Left cardiac atrium (tissue), 4 donors: ENCODE measurements around the gene C9orf40. TPM values are rescaled to one million over a fixed set of nuclear protein-coding genes. Genes with fewer than 3 reads are reported as not detected.
A peak's percentile ranks its signal among the peaks of the same experiment; 100 is the strongest.

Experiments used
- ATAC-seq, 2 donors: fragments of 200-7000 bp; cut with Tn5 transposase; one replicate each; pipeline ENCODE4 v1.9.1; 2020; ENCODE audit warnings: mild to moderate bottlenecking in 2 of 2, moderate library complexity in 2 of 2
- DNase-seq: peaks from one replicate; pipeline ENCODE4 v3.0.0-alpha.2; 2020
- intact Hi-C, 2 donors: fragments of 100-400 bp; cut with DNase I; formaldehyde crosslinking; loops; one replicate each; pipeline versions ENCODE4 v1.14.1 to v1.15.1; 2022 to 2023
- total RNA-seq, 2 donors: library from RNA; stranded (reverse); fragmentation: NEBNext Ultra II Directional; extraction: Animal tissue kit (Norgen Biotek cat#: 25700); gene quantifications; one replicate each; pipeline ENCODE4 v1.2.1, GENCODE V29; 2021
- donor health status: DM: no; HTN: yes; CAD: no.
- donor health status: DM: no; HTN: yes; CAD: no; lungs with severe emphysema.
- donor health status: DM: yes; HTN: yes; CAD: no.
- donor health status: Dilated cardiomyopathy.

The C9orf40 gene
- total RNA-seq, 2 donors from 2014 or later = 2.6 to 4.5 TPM

- intact Hi-C loops = loop anchor here in 1 of 2 donors (10.0 kb wide), 1 partner anchor 135 kb away; the partner anchor contains the start of genes NMRK1 and OSTF1
- no peak for ATAC-seq
- DNase-seq = no peak
These were observed 2.6 kb downstream of the C9orf40 start for GRCh38 chr9:74949859-74950855.

- intact Hi-C loops = no loop called here
- no peak for ATAC-seq
- no peak for DNase-seq
These were observed 3.8 kb downstream of the C9orf40 start for GRCh38 chr9:74948937-74949336.

GRCh38 chr9:74946686-74947085 lies 6.0 kb downstream of the C9orf40 start:
- ATAC-seq (no peak), DNase-seq (no peak)
- intact Hi-C loops = no loop called here

- ATAC-seq = no peak
- DNase-seq = no peak
- intact Hi-C loops = no loop called here
These were observed 9.9 kb downstream of the C9orf40 start for GRCh38 chr9:74942801-74943200.

GRCh38 chr9:74940600-74940999 lies 12.1 kb downstream of the C9orf40 start:
- DNase-seq = no peak
- intact Hi-C loops = no loop called here
- ATAC-seq = peak in 1 of 2 donors; percentile 23

GRCh38 chr9:74935008-74935407 lies 17.7 kb downstream of the C9orf40 start:
- intact Hi-C loops = no loop called here
- no peak for DNase-seq
- ATAC-seq = no peak

- intact Hi-C loops = no loop called here
- DNase-seq = no peak
- no peak for ATAC-seq
These were observed 31.0 kb downstream of the C9orf40 start for GRCh38 chr9:74921737-74922136.

GRCh38 chr9:74920944-74921626 lies 31.6 kb downstream of the C9orf40 start:
- DNase-seq (no peak), ATAC-seq (no peak)
- intact Hi-C loops = no loop called here

GRCh38 chr9:74910036-74910435 lies 42.7 kb downstream of the C9orf40 start:
- intact Hi-C loops = no loop called here
- no peak for ATAC-seq
- no peak for DNase-seq

- intact Hi-C loops = no loop called here
These were observed 44.0 kb downstream of the C9orf40 start for GRCh38 chr9:74908665-74909064.

GRCh38 chr9:74907085-74907484 lies 45.6 kb downstream of the C9orf40 start:
- DNase-seq (no peak), ATAC-seq (no peak)
- intact Hi-C loops = no loop called here

More at GRCh38 chr9:74908665-74909064, 44.0 kb downstream of the C9orf40 start:
- DNase-seq = no peak
- no peak for ATAC-seq

GRCh38 chr9:74901001-74901400 lies 51.7 kb downstream of the C9orf40 start:
- intact Hi-C loops = no loop called here
- ATAC-seq (no peak), DNase-seq (no peak)

Other genes with a start within 250 kb of the C9orf40 start
- gene TRPM6, start 65.0 kb downstream of the C9orf40 start, total RNA-seq = under 1 TPM; 0.44 to 0.71 TPM
- 10 to 100 TPM; 13.4 to 13.5 TPM for gene CARNMT1, start 75.4 kb upstream of the C9orf40 start, total RNA-seq
- 10 to 100 TPM; 21.4 to 23.3 TPM for gene NMRK1, start 135.2 kb upstream of the C9orf40 start, total RNA-seq
- 10 to 100 TPM; 32.7 to 35.7 TPM for gene OSTF1, start 135.6 kb upstream of the C9orf40 start, total RNA-seq